ENCODE measurements around the gene SMNDC1.
"Not testable (repeated sequence)": the region's sequence is repeated elsewhere in the genome, so short reads cannot be mapped to it uniquely, and the experiment has no call there.

The SMNDC1 gene

DNA sequence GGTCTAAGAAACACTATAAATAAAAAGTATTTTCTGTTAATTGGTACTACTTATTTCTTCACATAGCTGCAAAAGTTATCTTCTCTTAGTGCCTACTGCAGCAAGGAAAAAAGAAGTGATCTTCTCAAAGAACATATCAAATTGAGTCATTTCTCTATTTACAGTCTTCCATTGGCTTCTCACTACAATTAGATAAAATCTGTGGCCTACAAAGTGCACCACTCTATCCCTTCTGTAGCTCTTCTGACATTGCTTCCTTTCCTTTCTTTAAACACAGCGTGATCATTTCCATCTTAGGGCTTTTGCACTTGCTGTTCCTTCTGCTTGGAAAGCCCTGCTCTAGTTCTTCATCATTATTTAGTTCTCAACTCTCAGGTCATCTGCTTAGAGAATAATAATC is 52.6 kb downstream of the SMNDC1 start:
- no peak for DNase-seq (ENCODE audit: low read depth in 3 of 3, low spot score in 1 of 3)

DNA sequence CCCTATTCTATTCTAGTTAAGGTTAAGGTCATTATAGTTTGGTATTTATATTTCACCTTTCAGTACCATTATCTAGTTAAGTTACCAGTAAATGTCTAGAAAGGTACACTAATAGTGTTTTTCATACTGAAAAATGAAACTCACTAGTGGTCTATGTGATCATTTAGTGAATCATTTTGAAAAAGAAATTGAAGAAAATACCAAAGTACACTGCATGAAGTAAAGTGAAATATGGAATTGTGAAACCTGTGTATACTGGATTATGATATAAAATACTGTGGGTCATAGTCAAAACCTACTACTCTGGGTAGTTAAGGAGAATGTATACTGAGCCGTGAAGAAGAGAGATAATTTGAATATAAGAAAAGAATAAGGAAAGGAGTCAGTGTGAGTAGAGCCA is 53.3 kb downstream of the SMNDC1 start:
- DNase-seq (ENCODE audit: low read depth in 3 of 3, low spot score in 1 of 3), result not testable (repeated sequence)

DNA sequence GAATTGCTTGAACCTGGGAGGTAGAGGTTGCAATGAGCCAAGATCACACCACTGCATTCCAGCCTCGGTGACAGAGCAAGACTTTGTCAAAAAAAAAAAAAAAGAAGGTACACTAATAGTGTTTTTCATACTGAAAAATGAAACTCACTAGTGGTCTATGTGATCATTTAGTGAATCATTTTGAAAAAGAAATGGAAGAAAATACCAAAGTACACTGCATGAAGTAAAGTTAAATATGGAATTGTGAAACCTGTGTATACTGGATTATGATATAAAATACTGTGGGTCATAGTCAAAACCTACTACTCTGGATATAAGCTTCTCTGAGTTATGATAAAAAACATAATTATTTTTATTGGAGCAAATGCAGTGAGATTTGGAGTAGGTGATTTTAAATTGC is 55.2 kb downstream of the SMNDC1 start:
- not testable (repeated sequence) for DNase-seq (ENCODE audit: low read depth in 3 of 3, low spot score in 1 of 3)

DNA sequence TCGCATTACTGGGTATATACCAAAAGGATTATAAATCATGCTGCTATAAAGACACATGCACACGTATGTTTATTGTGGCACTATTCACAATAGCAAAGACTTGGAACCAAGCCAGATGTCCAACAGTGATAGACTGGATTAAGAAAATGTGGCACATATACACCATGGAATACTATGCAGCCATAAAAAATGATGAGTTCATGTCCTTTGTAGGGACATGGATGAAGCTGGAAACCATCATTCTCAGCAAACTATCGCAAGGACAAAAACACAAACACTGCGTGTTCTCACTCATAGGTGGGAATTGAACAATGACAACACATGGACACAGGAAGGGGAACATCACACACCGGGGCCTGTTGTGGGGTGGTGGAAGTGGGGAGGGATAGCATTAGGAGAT is 56.9 kb downstream of the SMNDC1 start:
- DNase-seq (ENCODE audit: low read depth in 3 of 3, low spot score in 1 of 3), result not testable (repeated sequence)

DNA sequence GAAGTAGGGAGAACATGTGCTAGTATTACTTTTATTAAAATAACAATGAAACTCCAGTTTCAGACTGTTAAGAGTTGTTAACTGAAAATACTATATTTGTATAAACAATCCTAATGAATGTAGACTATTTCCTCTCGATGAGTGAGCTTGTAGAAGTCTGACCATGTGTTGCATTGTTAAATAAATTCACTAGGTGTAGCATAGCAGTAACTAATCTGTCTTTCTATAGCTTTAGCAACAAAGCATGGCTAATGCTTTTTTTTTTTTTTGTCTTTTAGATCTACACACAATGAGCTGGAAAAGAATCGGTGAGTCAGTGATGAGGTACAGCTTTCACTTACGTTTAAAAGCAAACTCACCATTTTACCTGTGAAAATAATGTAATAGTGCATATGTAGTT is 60.2 kb downstream of the SMNDC1 start:
- DNase-seq (ENCODE audit: low read depth in 3 of 3, low spot score in 1 of 3), result no peak

DNA sequence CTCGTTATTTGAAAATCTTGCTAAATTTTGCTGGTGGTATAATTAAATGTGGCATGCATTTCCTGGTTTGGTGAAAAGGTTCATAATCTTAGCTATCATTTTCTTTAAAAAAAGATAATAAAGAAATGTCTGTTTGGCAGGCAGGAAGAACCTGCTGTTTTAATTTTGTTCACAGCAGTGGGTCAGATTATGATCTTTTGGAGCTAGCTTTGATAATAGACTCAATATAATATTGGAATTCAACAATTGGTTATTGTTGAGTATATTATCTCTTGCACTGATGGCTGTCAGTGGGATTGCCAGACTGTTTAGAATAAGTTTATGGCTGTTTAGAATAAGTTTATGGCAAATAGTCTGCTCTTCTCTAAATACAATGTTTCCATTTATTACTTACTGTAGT is 62.2 kb downstream of the SMNDC1 start:
- DNase-seq (ENCODE audit: low read depth in 3 of 3, low spot score in 1 of 3), result no peak

DNA sequence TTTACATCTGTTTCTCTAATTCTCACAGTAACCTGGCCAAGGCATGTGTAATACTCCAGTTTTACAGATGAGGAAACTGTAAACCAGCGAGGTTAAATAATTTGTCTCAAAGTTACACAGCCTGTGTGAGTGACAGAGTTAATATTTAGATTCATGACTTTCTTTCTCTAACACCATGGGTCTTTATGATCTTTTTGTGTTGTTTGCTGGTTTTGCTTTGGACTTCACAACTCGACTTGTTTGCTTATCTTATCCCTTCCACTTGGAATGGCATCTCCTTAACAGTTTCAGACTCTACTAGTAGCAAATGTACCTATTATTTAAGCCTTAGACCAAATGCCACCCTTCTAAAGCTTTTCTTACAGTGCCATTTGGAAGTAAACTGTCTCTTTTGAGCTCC is 62.9 kb downstream of the SMNDC1 start:
- no peak for DNase-seq (ENCODE audit: low read depth in 3 of 3, low spot score in 1 of 3)

DNA sequence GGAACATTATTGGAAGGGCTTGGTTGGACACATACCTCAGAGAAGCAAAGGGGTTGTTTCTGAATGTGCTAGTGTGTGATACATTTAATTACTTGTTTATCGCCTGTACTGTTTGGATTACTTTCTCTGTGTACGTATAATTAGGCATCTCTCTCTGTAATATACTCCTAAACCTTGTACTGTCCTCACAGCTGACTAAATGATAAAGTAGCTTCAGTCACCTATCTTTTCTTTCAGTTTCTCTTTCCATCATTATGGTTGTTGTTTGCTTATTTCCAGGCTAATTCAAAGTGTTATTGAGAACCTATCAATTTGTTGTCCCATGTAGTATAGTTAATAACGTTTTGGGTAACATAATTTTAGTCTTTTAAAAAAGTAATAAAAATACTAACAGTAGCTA is 63.3 kb downstream of the SMNDC1 start:
- no peak for DNase-seq (ENCODE audit: low read depth in 3 of 3, low spot score in 1 of 3)

Data from stimulated activated CD4-positive, alpha-beta T cell treated with anti-CD3 and anti-CD28 coated beads, TNF-alpha, amount 100 ng/mL, for 1 hour (primary cell).